Measurements from ENCODE around the gene PDSS2.

Gene PDSS2

DNA sequence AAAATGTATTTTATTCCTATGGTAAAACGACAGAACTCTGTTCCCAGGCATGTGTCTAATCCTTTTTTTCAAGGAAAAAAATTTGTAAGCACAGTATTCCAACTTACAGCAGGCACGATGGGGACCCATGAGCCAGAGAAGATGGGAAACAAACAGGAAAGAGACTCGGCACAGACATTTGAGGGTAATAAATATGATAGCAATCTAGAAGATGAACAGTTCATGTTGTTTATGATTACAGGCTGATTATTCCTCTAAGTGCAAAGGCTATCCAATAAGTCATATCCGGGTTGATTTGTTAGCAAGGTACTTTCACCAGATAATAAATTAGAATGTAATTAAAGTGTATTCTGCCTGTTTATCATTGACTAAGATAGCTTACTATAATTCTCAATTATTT is 43.2 kb downstream of the PDSS2 start:
- no peaks in the 10 kb centered on the region for H3F3A ChIP-seq (ENCODE audit: low read depth)
- no peak for TF ChIP-seq EZH2phosphoT487 (IDR thresholded peaks at IDR 0.05; ENCODE audit: borderline replicate concordance)
- no peak overlapping the region for H3K4me2 ChIP-seq (ENCODE audit: low read depth, low read length, poor library complexity, severe bottlenecking)
- peaks cover 4% of the 10 kb centered on the region for H3K4me1 ChIP-seq (ENCODE audit: insufficient read depth, low read length, poor library complexity, severe bottlenecking)
- no peak overlapping the region for H3K4me3 ChIP-seq (ENCODE audit: low read length, poor library complexity, severe bottlenecking)
- H3K79me2 ChIP-seq (ENCODE audit: insufficient read depth, low read length), result peaks cover 13% of the 10 kb centered on the region; the same call in 1 of the 2 replicates
- no peaks in the 10 kb centered on the region for H3K36me3 ChIP-seq (ENCODE audit: insufficient read depth, low read length)
- no peaks in the 10 kb centered on the region for H4K20me1 ChIP-seq (ENCODE audit: insufficient read depth, low read length, poor library complexity, severe bottlenecking)
- no peak overlapping the region for H2AFZ ChIP-seq (ENCODE audit: low read length)
- H3K9me2 ChIP-seq (replicated peaks; ENCODE audit: low read depth, low read length), result no peaks in the 10 kb centered on the region
- H3K27me3 ChIP-seq (ENCODE audit: insufficient read depth, low read length, poor library complexity, severe bottlenecking), result no peaks in the 10 kb centered on the region
- no peaks in the 10 kb centered on the region for H3K9me3 ChIP-seq (ENCODE audit: insufficient read depth, low read depth, low read length)
- no peak overlapping the region for H3K9ac ChIP-seq (ENCODE audit: low read depth, low read length, poor library complexity, severe bottlenecking)

DNA sequence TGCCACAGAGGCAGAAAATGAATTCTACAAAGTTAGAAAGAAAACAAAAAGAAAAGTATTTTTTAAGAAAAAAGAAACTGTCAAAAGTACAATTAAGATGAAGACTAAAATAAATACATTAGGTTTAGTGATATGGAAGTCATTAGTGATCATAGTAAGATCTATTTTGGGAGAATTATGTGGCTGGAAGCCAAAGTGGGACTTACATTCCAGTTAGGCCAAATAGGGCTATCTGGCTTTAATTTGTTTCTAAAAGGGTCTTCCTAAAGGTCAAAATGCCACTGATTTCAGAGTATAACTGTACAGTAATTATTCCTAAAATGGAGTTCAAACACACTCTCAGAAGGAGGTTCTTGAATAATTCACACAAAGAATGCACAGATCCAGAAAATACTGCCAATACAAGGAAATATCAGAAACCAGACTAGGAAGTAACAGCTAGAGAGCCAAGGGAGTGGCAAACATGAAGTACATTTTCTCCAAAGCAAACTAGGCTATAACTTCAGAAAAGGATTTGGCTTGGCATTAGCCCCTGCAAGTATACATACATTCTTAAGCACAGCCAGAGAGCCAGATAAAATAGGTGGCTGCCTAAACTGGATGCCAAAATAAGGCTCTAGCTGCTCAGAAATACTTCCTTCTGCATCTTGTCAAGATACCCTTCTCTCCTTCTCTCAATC is 45.3 kb downstream of the PDSS2 start:
- no peak overlapping the region for H3K4me3 ChIP-seq (ENCODE audit: low read length, poor library complexity, severe bottlenecking)
- no peaks in the 10 kb centered on the region for H4K20me1 ChIP-seq (ENCODE audit: insufficient read depth, low read length, poor library complexity, severe bottlenecking)
- H3K27me3 ChIP-seq (ENCODE audit: insufficient read depth, low read length, poor library complexity, severe bottlenecking), result no peaks in the 10 kb centered on the region
- H3F3A ChIP-seq (ENCODE audit: low read depth), result no peaks in the 10 kb centered on the region
- H3K9me3 ChIP-seq (ENCODE audit: insufficient read depth, low read depth, low read length), result no peaks in the 10 kb centered on the region
- H3K4me2 ChIP-seq (ENCODE audit: low read depth, low read length, poor library complexity, severe bottlenecking), result no peak overlapping the region
- H3K9ac ChIP-seq (ENCODE audit: low read depth, low read length, poor library complexity, severe bottlenecking), result no peak overlapping the region
- H3K36me3 ChIP-seq (ENCODE audit: insufficient read depth, low read length), result no peaks in the 10 kb centered on the region
- no peaks in the 10 kb centered on the region for H3K9me2 ChIP-seq (replicated peaks; ENCODE audit: low read depth, low read length)
- H2AFZ ChIP-seq (ENCODE audit: low read length), result no peak overlapping the region
- no peaks in the 10 kb centered on the region for H3K4me1 ChIP-seq (ENCODE audit: insufficient read depth, low read length, poor library complexity, severe bottlenecking)
- no peak for TF ChIP-seq CTCF (conservative IDR thresholded peaks at IDR 0.05; ENCODE audit: low read length)
- TF ChIP-seq EZH2phosphoT487 (IDR thresholded peaks at IDR 0.05; ENCODE audit: borderline replicate concordance), result no peak
- peaks cover 5% of the 10 kb centered on the region; the same call in 1 of the 2 replicates for H3K79me2 ChIP-seq (ENCODE audit: insufficient read depth, low read length)

GRCh38 chr6:107411161-107411560 is 48.2 kb downstream of the PDSS2 start:
- Histone ChIP-seq H4K20me1 (ENCODE audit: insufficient read depth, low read length, poor library complexity, severe bottlenecking) (no peaks in the 10 kb centered on the region), H3K4me1 (ENCODE audit: insufficient read depth, low read length, poor library complexity, severe bottlenecking) (no peaks in the 10 kb centered on the region), H3F3A (ENCODE audit: low read depth) (no peaks in the 10 kb centered on the region), H3K36me3 (ENCODE audit: insufficient read depth, low read length) (no peaks in the 10 kb centered on the region), H3K9me2 (replicated peaks; ENCODE audit: low read depth, low read length) (no peaks in the 10 kb centered on the region), H3K4me3 (ENCODE audit: low read length, poor library complexity, severe bottlenecking) (no peak overlapping the region), H3K4me2 (ENCODE audit: low read depth, low read length, poor library complexity, severe bottlenecking) (no peak overlapping the region), H3K9ac (ENCODE audit: low read depth, low read length, poor library complexity, severe bottlenecking) (no peak overlapping the region), H3K79me2 (ENCODE audit: insufficient read depth, low read length) (peaks cover 3% of the 10 kb centered on the region; the same call in 1 of the 2 replicates), H3K9me3 (ENCODE audit: insufficient read depth, low read depth, low read length) (no peaks in the 10 kb centered on the region), H2AFZ (ENCODE audit: low read length) (no peak overlapping the region), H3K27me3 (ENCODE audit: insufficient read depth, low read length, poor library complexity, severe bottlenecking) (no peaks in the 10 kb centered on the region)
- no peak for TF ChIP-seq EZH2phosphoT487 (IDR thresholded peaks at IDR 0.05; ENCODE audit: borderline replicate concordance)
- no peak for TF ChIP-seq CTCF (conservative IDR thresholded peaks at IDR 0.05; ENCODE audit: low read length)

GRCh38 chr6:107409942-107410341 is 49.4 kb downstream of the PDSS2 start:
- no peaks in the 10 kb centered on the region for H3K36me3 ChIP-seq (ENCODE audit: insufficient read depth, low read length)
- H3K79me2 ChIP-seq (ENCODE audit: insufficient read depth, low read length), result peaks cover 3% of the 10 kb centered on the region; the same call in 1 of the 2 replicates
- H3K4me2 ChIP-seq (ENCODE audit: low read depth, low read length, poor library complexity, severe bottlenecking), result no peak overlapping the region
- H3K4me1 ChIP-seq (ENCODE audit: insufficient read depth, low read length, poor library complexity, severe bottlenecking), result no peaks in the 10 kb centered on the region
- H3K4me3 ChIP-seq (ENCODE audit: low read length, poor library complexity, severe bottlenecking), result no peak overlapping the region
- no peaks in the 10 kb centered on the region for H3F3A ChIP-seq (ENCODE audit: low read depth)
- no peak overlapping the region for H2AFZ ChIP-seq (ENCODE audit: low read length)
- no peaks in the 10 kb centered on the region for H3K27me3 ChIP-seq (ENCODE audit: insufficient read depth, low read length, poor library complexity, severe bottlenecking)
- H4K20me1 ChIP-seq (ENCODE audit: insufficient read depth, low read length, poor library complexity, severe bottlenecking), result no peaks in the 10 kb centered on the region
- H3K9me2 ChIP-seq (replicated peaks; ENCODE audit: low read depth, low read length), result no peaks in the 10 kb centered on the region
- peaks cover 4% of the 10 kb centered on the region; the same call in 1 of the 2 replicates for H3K9me3 ChIP-seq (ENCODE audit: insufficient read depth, low read depth, low read length)
- no peak overlapping the region for H3K9ac ChIP-seq (ENCODE audit: low read depth, low read length, poor library complexity, severe bottlenecking)
- TF ChIP-seq CTCF (conservative IDR thresholded peaks at IDR 0.05; ENCODE audit: low read length) (no peak), EZH2phosphoT487 (IDR thresholded peaks at IDR 0.05; ENCODE audit: borderline replicate concordance) (no peak)
